NCI-H226 (cell line): ENCODE results near the gene ABCA7.

ENCODE experiments used
- DNase-seq: peaks from one replicate; pipeline ENCODE4 v3.0.0-alpha.2; 2015

Gene ABCA7

DNA sequence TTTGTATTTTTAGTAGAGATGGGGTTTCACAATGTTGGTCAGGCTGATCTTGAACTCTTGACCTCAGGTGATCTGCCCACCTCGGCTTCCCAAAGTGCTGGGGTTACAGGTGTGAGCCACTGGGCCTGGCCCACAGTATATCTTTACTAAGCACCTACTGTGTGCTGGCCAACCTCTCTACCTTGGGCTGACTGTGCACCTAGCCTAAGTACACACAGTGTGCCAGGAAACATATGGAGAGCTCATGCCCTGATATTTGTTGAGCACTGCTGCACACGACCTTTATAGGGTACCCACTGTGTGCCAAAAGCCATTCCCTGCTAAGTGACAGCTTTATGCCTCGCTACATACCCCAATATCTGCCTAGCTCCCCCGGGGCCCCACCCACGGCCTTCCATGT, 20.8 kb downstream of the ABCA7 start:
- DNase-seq: no peak

GRCh38 chr19:1061987-1062386, 22.1 kb downstream of the ABCA7 start:
- DNase-seq: no peak

GRCh38 chr19:1062387-1063029, 22.6 kb downstream of the ABCA7 start:
- DNase-seq: no peak

DNA sequence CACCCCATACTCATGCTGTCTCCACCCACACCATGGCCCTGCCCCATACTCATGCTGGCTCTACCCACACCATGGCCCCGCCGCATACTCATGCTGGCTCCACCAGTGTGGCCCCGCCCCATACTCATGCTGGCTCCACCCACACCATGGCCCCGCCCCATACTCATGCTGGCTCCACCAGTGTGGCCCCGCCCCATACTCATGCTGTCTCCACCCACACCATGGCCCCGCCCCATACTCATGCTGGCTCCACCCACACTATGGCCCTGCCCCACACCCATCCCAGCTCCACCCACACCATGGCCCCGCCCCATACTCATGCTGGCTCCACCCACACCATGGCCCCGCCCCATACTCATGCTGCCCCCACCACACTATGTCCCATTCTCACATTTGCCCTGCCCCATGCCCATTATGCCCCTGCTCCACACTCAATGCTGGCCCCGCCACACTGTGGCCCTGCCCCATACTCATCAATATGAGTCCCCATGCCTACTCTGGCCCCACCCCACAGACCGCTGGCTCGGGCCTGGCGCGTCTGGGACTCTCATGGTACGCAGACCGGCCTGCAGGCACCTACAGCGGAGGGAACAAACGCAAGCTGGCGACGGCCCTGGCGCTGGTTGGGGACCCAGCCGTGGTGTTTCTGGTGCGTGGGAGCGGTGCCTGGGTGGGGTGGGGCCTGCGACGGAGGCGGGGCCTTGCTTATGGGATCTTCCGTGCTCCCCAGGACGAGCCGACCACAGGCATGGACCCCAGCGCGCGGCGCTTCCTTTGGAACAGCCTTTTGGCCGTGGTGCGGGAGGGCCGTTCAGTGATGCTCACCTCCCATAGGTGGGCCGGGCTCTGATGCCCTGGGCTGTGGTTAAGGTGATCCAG, 23.4 kb downstream of the ABCA7 start:
- no peak for DNase-seq

DNA sequence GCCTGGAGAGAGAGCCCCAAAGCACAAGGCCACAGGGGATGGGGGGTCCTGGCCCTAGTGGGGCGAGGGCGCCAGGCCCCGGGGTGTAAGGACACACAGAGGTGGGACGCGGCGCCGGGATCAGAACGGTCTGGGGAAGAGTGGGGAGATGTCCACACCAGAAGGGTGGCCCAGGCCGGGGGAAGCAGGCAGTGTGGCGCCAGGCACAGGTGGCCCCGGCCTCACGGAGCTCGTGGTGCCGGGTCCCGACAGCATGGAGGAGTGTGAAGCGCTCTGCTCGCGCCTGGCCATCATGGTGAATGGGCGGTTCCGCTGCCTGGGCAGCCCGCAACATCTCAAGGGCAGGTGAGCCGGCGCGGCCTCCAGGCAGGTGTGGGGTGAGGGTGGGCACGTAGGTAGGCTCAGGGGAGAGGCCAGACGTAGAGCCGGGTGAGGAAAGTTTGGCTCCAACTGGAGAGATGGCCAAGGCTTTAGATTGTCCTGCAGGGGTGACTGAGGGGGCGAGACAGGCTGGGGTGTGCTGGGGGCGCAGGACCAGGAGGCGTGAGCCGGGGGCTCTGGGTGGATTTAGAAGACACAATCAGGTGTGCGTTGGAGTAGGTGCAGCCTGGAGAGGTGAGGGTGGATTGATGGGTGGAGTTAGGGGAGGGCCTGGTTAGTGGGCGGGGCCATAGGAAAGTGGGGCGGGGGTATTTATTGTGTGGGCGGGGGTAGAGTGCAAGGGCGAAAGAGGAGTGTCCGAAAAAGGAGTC, 24.2 kb downstream of the ABCA7 start:
- DNase-seq: no peak

- peak; percentile 83 for DNase-seq
Measured at GRCh38 chr19:1064661-1065605, 25.0 kb downstream of the ABCA7 start.

GRCh38 chr19:1065606-1066109, 25.8 kb downstream of the ABCA7 start:
- DNase-seq: peak; percentile 60

- peak; percentile 80 for DNase-seq
Measured at GRCh38 chr19:1066251-1066747, 26.4 kb downstream of the ABCA7 start.

- DNase-seq: peak; percentile 68
Measured at GRCh38 chr19:1066748-1067340, 26.9 kb downstream of the ABCA7 start, which contains the start of gene ARHGAP45. ARHGAP45 (plus strand) TSS chr19:1067167; CDS start chr19:1067406, 239 bp downstream.

- DNase-seq: no peak
Measured at GRCh38 chr19:1067341-1067957, 27.5 kb downstream of the ABCA7 start.

- no peak for DNase-seq
Measured at GRCh38 chr19:1068009-1069001, 28.4 kb downstream of the ABCA7 start.

- DNase-seq: no peak
Measured at GRCh38 chr19:1069009-1069779, 29.3 kb downstream of the ABCA7 start.

GRCh38 chr19:1070576-1070930, 30.6 kb downstream of the ABCA7 start:
- DNase-seq: no peak

DNA sequence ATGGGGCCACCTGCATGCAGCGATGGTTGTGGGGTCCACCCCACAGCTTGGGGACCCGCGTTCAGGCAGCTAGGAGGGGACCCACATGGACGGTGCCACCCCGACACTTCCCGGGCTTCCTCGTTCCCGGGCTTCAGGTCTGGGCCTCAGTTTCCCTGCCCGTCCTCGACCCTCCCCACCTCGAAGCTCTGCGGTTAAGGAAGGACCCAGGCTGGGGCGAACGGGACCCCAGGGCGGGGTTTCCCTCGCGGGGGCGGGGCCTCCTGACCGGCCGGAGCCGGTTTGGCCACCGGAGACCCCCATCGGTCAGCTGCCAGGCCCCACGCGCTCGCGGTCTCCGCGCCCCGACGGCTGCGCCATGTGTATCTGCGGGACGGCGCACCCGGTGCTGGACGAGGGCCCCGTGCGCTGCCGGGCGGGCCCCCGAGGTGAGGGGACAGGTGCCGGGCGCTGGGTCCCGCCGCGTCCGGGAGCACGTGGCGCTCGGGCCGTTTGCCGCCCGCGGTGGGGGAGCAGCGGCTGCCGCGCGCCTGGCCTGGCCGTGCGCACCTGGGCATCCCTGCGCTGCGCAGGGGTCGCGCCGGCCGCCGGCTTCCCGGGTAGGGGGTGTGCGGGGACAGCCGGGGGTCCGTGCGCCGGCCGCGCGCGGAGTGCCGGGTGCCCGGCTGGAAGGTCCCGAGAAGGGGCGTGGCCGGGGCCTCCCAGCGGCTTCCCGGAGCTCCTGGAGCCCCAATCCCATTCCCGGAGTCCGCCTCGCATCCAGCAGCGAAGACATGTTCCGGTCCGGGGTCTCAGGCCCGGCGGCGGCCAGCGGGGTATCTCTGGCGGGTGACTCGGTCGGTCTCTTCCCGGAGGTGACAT, 31.3 kb downstream of the ABCA7 start:
- no peak for DNase-seq

DNA sequence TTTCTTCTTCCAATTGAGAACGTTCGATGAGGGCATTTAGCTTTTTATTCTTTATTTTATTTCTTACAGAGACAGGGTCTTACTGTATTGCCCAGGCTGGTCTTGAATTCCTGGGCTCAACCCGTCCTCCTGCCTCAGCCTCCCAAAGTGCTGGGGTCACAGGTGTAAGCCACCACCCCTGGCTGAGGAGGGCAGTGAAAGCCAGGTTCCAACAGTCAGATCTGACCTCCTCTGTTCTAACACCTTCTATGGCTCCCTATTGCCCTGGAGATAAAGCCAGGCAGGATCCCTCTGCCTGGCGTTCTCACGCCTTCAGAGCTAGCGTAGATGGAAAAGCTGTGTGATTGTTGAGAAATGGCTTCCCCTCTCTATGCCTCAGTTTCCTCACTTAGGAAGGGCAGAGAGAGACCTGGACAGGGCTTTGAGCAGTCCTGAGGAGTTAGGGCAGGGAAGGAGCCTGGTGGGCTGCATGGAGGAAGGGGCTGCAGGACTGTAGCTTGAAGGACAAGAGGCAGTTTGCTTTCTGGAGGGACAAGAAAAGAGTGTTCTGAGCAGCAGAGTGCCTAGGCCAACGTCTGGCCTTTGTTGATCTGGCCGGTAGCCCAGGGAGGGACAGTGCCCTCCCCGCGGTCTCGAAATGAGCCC, 32.6 kb downstream of the ABCA7 start:
- no peak for DNase-seq

- DNase-seq: no peak
Measured at GRCh38 chr19:1073063-1073955, 33.4 kb downstream of the ABCA7 start.
